HEK293 (cell line): ENCODE results near the gene MSANTD1.

Source experiments
- CTCF ChIA-PET: fragments of 350-600 bp; formaldehyde crosslinking; extraction: SDS; loops from one replicate; lab custom pipeline; 2021; ENCODE audit warnings: antibody characterized with exemption; lab: Yijun Ruan, JAX
- POLR2A ChIA-PET: fragments of 300-600 bp; formaldehyde crosslinking; extraction: SDS; loops from one replicate; lab custom pipeline; 2020; ENCODE audit warnings: antibody characterized with exemption, inconsistent platforms; lab: Yijun Ruan, JAX
- H3K27ac ChIP-seq: fragments of 200-500 bp; sonication (Bioruptor generic); 2 replicates; pipeline ENCODE4 v1.5.1; 2014; ENCODE audit warnings: low read depth, low read length, control low read depth, inconsistent platforms; ENCODE audit errors: extremely low read depth
- H3K36me3 ChIP-seq, 2 experiments: fragments of 200-500 bp in 1 of 2; sonication (Bioruptor generic) in 1 of 2; 1 replicate in 1 of 2; 2 replicates in 1 of 2; pipeline ENCODE4 v1.5.1; 2014 to 2017; ENCODE audit warnings: inconsistent platforms in 2 of 2, low read length in 2 of 2; ENCODE audit not compliant: control insufficient read depth in 2 of 2, insufficient read depth in 1 of 2
- H3K4me1 ChIP-seq: fragments of 200-500 bp; sonication (Bioruptor generic); 2 replicates; pipeline ENCODE4 v1.5.1; 2014; ENCODE audit warnings: mild to moderate bottlenecking, low read length, inconsistent platforms; ENCODE audit not compliant: control insufficient read depth, insufficient read depth
- H3K4me3 ChIP-seq: 2 replicates; pipeline ENCODE4 v1.5.1; 2011; ENCODE audit warnings: low read depth, mild to moderate bottlenecking, control low read depth, low read length, moderate library complexity
- H3K9me3 ChIP-seq: fragments of 200-500 bp; sonication (Bioruptor generic); 2 replicates; pipeline ENCODE4 v1.5.1; 2014; ENCODE audit warnings: low read depth, low read length, inconsistent platforms; ENCODE audit not compliant: control insufficient read depth, insufficient read depth
- EGR2 ChIP-seq: fragments of 450-650 bp; formaldehyde crosslinking; IDR thresholded peaks from 2 replicates; pipeline ENCODE4 v1.5.1; 2016; ENCODE audit warnings: low read depth, missing biosample characterization, missing genetic modification characterization
- HOXD13 ChIP-seq: sonication (generic); formaldehyde crosslinking; IDR thresholded peaks from 2 replicates; pipeline ENCODE4 v1.8.0; 2022; ENCODE audit warnings: missing genetic modification reagents, borderline replicate concordance
- MEIS1 ChIP-seq: sonication (generic); formaldehyde crosslinking; IDR thresholded peaks from 2 replicates; pipeline ENCODE4 v1.8.1; 2022; ENCODE audit warnings: missing genetic modification reagents, mild to moderate bottlenecking, borderline replicate concordance
- MYNN ChIP-seq: fragments of 450-650 bp; formaldehyde crosslinking; IDR thresholded peaks from 2 replicates; pipeline ENCODE4 v1.5.1; 2016; ENCODE audit warnings: missing biosample characterization, missing genetic modification characterization, borderline replicate concordance
- SP7 ChIP-seq: fragments of 450-650 bp; formaldehyde crosslinking; IDR thresholded peaks from 2 replicates; pipeline ENCODE4 v1.5.1; 2016; ENCODE audit warnings: missing biosample characterization, missing genetic modification characterization
- TCF7L2 ChIP-seq: IDR thresholded peaks from 2 replicates; pipeline ENCODE4 v1.6.1; 2011; ENCODE audit warnings: low read depth, mild to moderate bottlenecking, inconsistent platforms, low read length, moderate library complexity, borderline replicate concordance
- YY2 ChIP-seq: fragments of 450-650 bp; formaldehyde crosslinking; IDR thresholded peaks from 2 replicates; pipeline ENCODE4 v1.5.1; 2016; ENCODE audit warnings: missing biosample characterization, missing genetic modification characterization
- ZBTB20 ChIP-seq: fragments of 450-650 bp; formaldehyde crosslinking; IDR thresholded peaks from 2 replicates; pipeline ENCODE4 v1.5.1; 2016; ENCODE audit warnings: missing biosample characterization, missing genetic modification characterization
- ZFHX2 ChIP-seq: fragments of 450-650 bp; formaldehyde crosslinking; conservative IDR thresholded peaks from 2 replicates; pipeline ENCODE4 v1.5.1; 2016; ENCODE audit warnings: missing biosample characterization, missing genetic modification characterization
- ZNF146 ChIP-seq: fragments of 450-650 bp; formaldehyde crosslinking; IDR thresholded peaks from 2 replicates; pipeline ENCODE4 v1.5.1; 2016; ENCODE audit warnings: missing biosample characterization, missing genetic modification characterization
- ZNF16 ChIP-seq: fragments of 450-650 bp; formaldehyde crosslinking; IDR thresholded peaks from 2 replicates; pipeline ENCODE4 v1.5.1; 2016; ENCODE audit warnings: low read depth, missing biosample characterization, missing genetic modification characterization
- ZNF292 ChIP-seq: fragments of 450-650 bp; formaldehyde crosslinking; IDR thresholded peaks from 2 replicates; pipeline ENCODE4 v1.5.1; 2016; ENCODE audit warnings: low read depth, missing biosample characterization, missing genetic modification characterization, borderline replicate concordance
- ZNF311 ChIP-seq: fragments of 450-650 bp; formaldehyde crosslinking; IDR thresholded peaks from 2 replicates; pipeline ENCODE4 v1.5.1; 2017; ENCODE audit warnings: missing biosample characterization, missing genetic modification characterization, borderline replicate concordance
- ZNF473 ChIP-seq: fragments of 450-650 bp; formaldehyde crosslinking; IDR thresholded peaks from 2 replicates; pipeline ENCODE4 v1.5.1; 2017; ENCODE audit warnings: missing biosample characterization, missing genetic modification characterization
- ZNF48 ChIP-seq: fragments of 450-650 bp; formaldehyde crosslinking; IDR thresholded peaks from 2 replicates; pipeline ENCODE4 v1.5.1; 2016; ENCODE audit warnings: missing biosample characterization, missing genetic modification characterization
- ZNF529 ChIP-seq: fragments of 450-650 bp; formaldehyde crosslinking; IDR thresholded peaks from 2 replicates; pipeline ENCODE4 v1.5.1; 2017; ENCODE audit warnings: missing genetic modification characterization, missing biosample characterization; ENCODE audit not compliant: insufficient replicate concordance
- ZNF549 ChIP-seq: fragments of 450-650 bp; IDR thresholded peaks from 2 replicates; pipeline ENCODE4 v1.5.1; 2018; ENCODE audit warnings: missing biosample characterization, missing genetic modification characterization, mild to moderate bottlenecking, inconsistent platforms, moderate library complexity
- ZNF654 ChIP-seq: fragments of 450-650 bp; formaldehyde crosslinking; IDR thresholded peaks from 2 replicates; pipeline ENCODE4 v1.5.1; 2016; ENCODE audit warnings: low read depth, missing biosample characterization, missing genetic modification characterization
- ZNF670 ChIP-seq: fragments of 450-650 bp; formaldehyde crosslinking; IDR thresholded peaks from 2 replicates; pipeline ENCODE4 v1.5.1; 2016; ENCODE audit warnings: missing biosample characterization, missing genetic modification characterization, low read depth
- TF ChIP-seq, protein P1 (sequence below): fragments of 450-650 bp; formaldehyde crosslinking; IDR thresholded peaks from 2 replicates; pipeline ENCODE4 v1.5.1; 2016; ENCODE audit warnings: missing biosample characterization, missing genetic modification characterization
- TF ChIP-seq, protein P2 (sequence below): fragments of 450-650 bp; formaldehyde crosslinking; IDR thresholded peaks from 2 replicates; pipeline ENCODE4 v1.5.1; 2016; ENCODE audit warnings: missing biosample characterization, missing genetic modification characterization, low read depth
- TF ChIP-seq, protein P3 (sequence below): fragments of 450-650 bp; formaldehyde crosslinking; IDR thresholded peaks from 2 replicates; pipeline ENCODE4 v1.5.1; 2016; ENCODE audit warnings: missing biosample characterization, missing genetic modification characterization
- TF ChIP-seq, protein P4 (sequence below): fragments of 450-650 bp; formaldehyde crosslinking; IDR thresholded peaks from 2 replicates; pipeline ENCODE4 v1.5.1; 2017; ENCODE audit warnings: missing biosample characterization, missing genetic modification characterization

MSANTD1 gene

DNA sequence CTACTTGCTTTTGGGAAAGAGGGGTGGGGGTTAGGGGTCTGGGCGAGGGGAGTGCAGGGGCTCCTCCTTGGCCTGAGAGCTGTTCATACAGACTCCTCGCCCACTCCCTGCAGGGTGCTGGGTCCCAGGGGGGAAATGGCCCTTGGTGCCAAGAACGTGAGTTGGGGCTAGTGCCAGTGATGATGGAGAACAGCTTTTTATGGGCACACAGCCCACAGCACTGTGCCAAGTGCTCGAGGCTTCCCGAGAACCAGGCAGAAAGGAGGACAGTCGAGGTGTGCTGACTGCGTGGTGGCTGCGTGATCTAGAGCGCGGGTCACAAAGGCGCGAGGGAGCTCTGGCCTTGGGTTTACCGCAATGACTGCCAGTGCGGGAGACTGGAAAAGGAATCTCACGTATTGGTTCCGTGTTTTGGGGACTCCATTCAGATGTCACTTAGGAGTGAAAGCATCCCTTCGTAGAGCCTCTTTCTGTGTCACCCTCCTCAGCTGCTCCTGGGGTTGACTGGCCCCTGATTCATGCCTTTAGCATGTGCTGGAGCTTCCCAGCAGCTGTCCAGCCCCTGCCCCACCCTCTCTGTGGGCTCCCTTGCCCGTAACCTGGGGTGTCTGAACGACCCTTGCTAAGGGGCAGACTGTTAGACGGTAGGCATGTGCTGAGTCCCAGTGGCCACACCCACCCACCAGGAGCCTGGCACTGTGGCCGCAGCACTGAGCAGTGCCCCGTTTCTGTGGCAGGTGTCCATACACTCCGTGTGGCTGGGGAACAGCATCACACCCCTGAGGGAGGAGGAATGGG lies 20.9 kb upstream of the MSANTD1 start:
- no peak overlapping the region for H3K4me3 ChIP-seq
- peaks cover 10 to 95% of the 10 kb centered on the region in 2 experiments; a peak in 2 of 3 replicates for H3K36me3 ChIP-seq
- CTCF ChIA-PET: no interaction called here
- no peaks in the 10 kb centered on the region for H3K9me3 ChIP-seq
- no peak overlapping the region for H3K27ac ChIP-seq
- POLR2A ChIA-PET: no interaction called here
- TF ChIP-seq, protein P1, sequence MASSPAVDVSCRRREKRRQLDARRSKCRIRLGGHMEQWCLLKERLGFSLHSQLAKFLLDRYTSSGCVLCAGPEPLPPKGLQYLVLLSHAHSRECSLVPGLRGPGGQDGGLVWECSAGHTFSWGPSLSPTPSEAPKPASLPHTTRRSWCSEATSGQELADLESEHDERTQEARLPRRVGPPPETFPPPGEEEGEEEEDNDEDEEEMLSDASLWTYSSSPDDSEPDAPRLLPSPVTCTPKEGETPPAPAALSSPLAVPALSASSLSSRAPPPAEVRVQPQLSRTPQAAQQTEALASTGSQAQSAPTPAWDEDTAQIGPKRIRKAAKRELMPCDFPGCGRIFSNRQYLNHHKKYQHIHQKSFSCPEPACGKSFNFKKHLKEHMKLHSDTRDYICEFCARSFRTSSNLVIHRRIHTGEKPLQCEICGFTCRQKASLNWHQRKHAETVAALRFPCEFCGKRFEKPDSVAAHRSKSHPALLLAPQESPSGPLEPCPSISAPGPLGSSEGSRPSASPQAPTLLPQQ: no peak
- TF ChIP-seq ZNF48 (no peak), HOXD13 (no peak)
- no peaks in the 10 kb centered on the region for H3K4me1 ChIP-seq

DNA sequence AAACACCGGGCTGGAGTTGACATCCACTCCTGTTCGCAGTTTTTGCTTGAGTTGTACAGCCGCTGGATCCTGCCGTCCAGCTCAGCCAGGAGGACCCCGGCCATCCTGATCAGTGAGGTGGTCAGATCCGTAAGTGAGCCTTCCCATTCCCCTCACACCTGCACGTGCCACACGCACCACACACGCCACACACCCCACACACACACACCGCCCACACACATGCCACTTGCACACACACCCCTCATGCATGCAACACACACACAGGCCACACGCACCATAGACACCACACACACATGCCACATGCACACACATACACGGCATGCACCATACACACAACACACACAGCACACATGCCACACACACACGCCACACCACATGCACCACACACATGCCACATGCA lies 20.1 kb upstream of the MSANTD1 start:
- Histone ChIP-seq H3K9me3 (no peaks in the 10 kb centered on the region), H3K27ac (no peak overlapping the region), H3K4me3 (no peak overlapping the region), H3K4me1 (no peaks in the 10 kb centered on the region), H3K36me3 (peaks cover 10 to 94% of the 10 kb centered on the region in 2 experiments; a peak in 2 of 3 replicates)
- CTCF ChIA-PET: no interaction called here
- no peak for TF ChIP-seq ZNF146 (tag by site-specific recombination)
- no peak for TF ChIP-seq SP7
- TF ChIP-seq ZNF654 (tag by site-specific recombination): no peak
- no peak for TF ChIP-seq ZNF292 (tag by site-specific recombination)
- TF ChIP-seq ZBTB20 (tag by site-specific recombination): no peak
- peak; percentile 45 for TF ChIP-seq EGR2 (tag by site-specific recombination)
- TF ChIP-seq YY2: no peak
- no peak for TF ChIP-seq TCF7L2
- no peak for TF ChIP-seq ZNF311 (tag by site-specific recombination)
- no peak for TF ChIP-seq ZNF549 (tag by site-specific recombination)
- no peak for TF ChIP-seq MYNN (tag by site-specific recombination)
- TF ChIP-seq ZFHX2 (tag by site-specific recombination): peak; percentile 46
- POLR2A ChIA-PET: no interaction called here

DNA sequence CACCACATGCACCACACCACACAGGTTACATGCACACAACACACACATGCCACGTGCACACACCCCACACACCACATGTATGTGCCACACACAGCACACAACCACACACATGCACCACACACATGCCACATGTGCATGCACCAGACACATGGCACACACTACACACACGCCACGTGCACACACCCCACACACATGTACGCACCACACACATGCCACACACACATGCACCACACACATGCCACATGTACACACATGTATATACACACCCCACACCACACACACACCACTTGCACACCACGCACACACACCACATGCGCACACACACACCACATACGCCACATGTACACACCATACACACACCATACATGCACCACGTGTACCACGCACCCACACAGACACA lies 19.6 kb upstream of the MSANTD1 start:
- H3K4me1 ChIP-seq: no peaks in the 10 kb centered on the region
- H3K9me3 ChIP-seq: no peaks in the 10 kb centered on the region
- no peak overlapping the region for H3K4me3 ChIP-seq
- ChIA-PET CTCF (no interaction called here), POLR2A (no interaction called here)
- peaks cover 10 to 94% of the 10 kb centered on the region in 2 experiments; a peak in 2 of 3 replicates for H3K36me3 ChIP-seq
- H3K27ac ChIP-seq: no peak overlapping the region
- TF ChIP-seq ZNF473 (tag by site-specific recombination) (no peak), MEIS1 (no peak), ZNF16 (no peak), ZNF670 (tag by site-specific recombination) (no peak), ZNF529 (no peak), ZNF654 (tag by site-specific recombination) (no peak)
- TF ChIP-seq, protein P2, sequence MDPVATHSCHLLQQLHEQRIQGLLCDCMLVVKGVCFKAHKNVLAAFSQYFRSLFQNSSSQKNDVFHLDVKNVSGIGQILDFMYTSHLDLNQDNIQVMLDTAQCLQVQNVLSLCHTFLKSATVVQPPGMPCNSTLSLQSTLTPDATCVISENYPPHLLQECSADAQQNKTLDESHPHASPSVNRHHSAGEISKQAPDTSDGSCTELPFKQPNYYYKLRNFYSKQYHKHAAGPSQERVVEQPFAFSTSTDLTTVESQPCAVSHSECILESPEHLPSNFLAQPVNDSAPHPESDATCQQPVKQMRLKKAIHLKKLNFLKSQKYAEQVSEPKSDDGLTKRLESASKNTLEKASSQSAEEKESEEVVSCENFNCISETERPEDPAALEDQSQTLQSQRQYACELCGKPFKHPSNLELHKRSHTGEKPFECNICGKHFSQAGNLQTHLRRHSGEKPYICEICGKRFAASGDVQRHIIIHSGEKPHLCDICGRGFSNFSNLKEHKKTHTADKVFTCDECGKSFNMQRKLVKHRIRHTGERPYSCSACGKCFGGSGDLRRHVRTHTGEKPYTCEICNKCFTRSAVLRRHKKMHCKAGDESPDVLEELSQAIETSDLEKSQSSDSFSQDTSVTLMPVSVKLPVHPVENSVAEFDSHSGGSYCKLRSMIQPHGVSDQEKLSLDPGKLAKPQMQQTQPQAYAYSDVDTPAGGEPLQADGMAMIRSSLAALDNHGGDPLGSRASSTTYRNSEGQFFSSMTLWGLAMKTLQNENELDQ (tag by site-specific recombination): no peak
- TF ChIP-seq, protein P3, sequence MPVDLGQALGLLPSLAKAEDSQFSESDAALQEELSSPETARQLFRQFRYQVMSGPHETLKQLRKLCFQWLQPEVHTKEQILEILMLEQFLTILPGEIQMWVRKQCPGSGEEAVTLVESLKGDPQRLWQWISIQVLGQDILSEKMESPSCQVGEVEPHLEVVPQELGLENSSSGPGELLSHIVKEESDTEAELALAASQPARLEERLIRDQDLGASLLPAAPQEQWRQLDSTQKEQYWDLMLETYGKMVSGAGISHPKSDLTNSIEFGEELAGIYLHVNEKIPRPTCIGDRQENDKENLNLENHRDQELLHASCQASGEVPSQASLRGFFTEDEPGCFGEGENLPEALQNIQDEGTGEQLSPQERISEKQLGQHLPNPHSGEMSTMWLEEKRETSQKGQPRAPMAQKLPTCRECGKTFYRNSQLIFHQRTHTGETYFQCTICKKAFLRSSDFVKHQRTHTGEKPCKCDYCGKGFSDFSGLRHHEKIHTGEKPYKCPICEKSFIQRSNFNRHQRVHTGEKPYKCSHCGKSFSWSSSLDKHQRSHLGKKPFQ (tag by site-specific recombination): peak; percentile 23; the same call in 1 of the 2 replicates
- TF ChIP-seq, protein P4, sequence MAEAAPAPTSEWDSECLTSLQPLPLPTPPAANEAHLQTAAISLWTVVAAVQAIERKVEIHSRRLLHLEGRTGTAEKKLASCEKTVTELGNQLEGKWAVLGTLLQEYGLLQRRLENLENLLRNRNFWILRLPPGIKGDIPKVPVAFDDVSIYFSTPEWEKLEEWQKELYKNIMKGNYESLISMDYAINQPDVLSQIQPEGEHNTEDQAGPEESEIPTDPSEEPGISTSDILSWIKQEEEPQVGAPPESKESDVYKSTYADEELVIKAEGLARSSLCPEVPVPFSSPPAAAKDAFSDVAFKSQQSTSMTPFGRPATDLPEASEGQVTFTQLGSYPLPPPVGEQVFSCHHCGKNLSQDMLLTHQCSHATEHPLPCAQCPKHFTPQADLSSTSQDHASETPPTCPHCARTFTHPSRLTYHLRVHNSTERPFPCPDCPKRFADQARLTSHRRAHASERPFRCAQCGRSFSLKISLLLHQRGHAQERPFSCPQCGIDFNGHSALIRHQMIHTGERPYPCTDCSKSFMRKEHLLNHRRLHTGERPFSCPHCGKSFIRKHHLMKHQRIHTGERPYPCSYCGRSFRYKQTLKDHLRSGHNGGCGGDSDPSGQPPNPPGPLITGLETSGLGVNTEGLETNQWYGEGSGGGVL (tag by site-specific recombination): no peak
